Spleen (tissue), 7 donors: ENCODE results near the gene MBNL1.

ENCODE experiments used
- CTCF ChIP-seq, 11 experiments: fragments of 200-600 bp in 7 of 11; fragments of 450-650 bp in 4 of 11; sonication (generic) in 4 of 11; IDR thresholded peaks in 8 of 11; conservative IDR thresholded peaks in 3 of 11; 1 replicate in 7 of 11; 2 replicates in 4 of 11; pipeline versions ENCODE4 v1.4.0 to v1.8.0; 2016 to 2021; ENCODE audit warnings: antibody characterized with exemption in 11 of 11, inconsistent platforms in 4 of 11, mild to moderate bottlenecking in 1 of 11
- POLR2AphosphoS5 ChIP-seq, 3 donors: sonication (generic); formaldehyde crosslinking; IDR thresholded peaks; one replicate each; pipeline ENCODE4 v1.5.1; 2017; ENCODE audit warnings: antibody characterized with exemption in 3 of 3
- donor health status: DM: no; HTN: no; CAD: no; lungs with moderate emphysema.
- donor health status: DM: no; HTN: no; CAD: no.
- donor health status: DM: no; HTN: no; CAD: no.

DNA sequence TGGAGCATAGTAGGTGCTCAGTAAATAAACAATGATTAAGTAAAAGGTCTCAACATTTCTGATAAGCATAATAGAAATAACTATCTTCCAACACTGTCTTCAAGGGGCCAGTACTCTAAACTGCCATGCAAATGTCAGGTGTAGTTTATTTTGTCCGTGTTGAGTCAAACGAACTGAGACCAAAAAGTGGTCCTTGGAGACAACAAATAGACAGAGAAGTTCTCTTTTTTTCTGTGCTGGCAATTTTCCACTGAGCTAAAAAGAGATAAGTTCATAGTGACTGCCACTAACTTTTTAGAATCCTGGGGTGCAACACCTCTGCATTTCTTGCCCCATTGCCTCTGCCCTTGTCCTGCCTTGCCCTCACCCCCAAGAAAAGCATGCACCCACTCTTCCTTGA is 14.7 kb upstream of the MBNL1 start:
- TF ChIP-seq POLR2AphosphoS5 (IDR thresholded peaks at IDR 0.05) (no peak), CTCF (IDR thresholded peaks at IDR 0.05 in 8 of 11, conservative IDR thresholded peaks at IDR 0.05 in 3 of 11) (no peak)
